Activated effector memory CD4-positive, alpha-beta T cell treated with Interleukin-2 at 50 U/mL for 16 hours (primary cell): ENCODE results near the gene TAF1D.

ENCODE experiments used
- DNase-seq: peaks from one replicate; pipeline ENCODE4 v3.0.0-alpha.2; 2020

The TAF1D gene

DNA sequence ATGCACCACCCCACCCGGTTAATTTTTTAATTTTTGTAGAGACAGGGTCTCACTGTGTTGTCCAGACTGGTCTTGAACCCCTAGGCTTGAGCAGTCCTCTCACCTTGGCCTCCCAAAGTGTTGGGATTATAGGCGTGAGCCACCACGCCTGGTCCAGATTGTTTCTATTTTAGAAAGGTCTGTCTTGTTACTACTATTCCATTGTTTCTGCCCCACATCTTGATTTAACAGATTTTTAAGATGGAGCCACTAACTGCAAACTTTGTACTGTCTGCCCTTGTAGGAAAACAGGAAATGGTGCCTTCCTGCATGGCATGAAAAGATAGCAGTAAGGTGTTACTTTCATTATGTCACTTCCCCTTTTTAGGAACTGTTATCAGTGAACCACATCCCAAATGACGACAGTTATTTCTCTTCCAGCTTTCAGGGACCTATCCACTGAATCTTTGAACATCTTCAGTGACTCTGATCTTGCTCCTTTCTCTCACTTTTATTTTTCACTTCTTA is 23.2 kb downstream of the TAF1D start:
- no peak for DNase-seq

- no peak for DNase-seq
Observed at GRCh38 chr11:93717501-93717900, 23.8 kb downstream of the TAF1D start.

- no peak for DNase-seq
Observed at GRCh38 chr11:93715797-93716396, 25.4 kb downstream of the TAF1D start.

GRCh38 chr11:93712678-93713077 is 28.6 kb downstream of the TAF1D start:
- no peak for DNase-seq

DNA sequence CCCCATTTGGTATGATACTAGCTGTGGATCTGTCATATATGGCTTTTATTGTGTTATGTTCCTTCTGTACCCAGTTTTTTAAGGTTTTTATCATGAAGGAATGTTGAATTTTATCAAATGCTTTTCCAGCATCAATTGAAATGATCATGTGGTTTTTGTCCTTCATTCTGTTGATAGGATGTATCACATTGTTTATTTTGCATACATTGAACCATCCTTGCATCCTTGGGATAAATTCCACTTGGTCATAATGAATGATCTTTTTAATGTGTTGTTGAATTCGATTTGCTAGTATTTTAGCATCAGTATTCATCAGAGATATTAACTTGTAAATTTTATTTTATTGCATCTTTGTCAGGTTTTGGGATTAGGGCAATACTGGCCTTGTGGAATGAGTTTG is 31.1 kb downstream of the TAF1D start:
- DNase-seq, result no peak

DNA sequence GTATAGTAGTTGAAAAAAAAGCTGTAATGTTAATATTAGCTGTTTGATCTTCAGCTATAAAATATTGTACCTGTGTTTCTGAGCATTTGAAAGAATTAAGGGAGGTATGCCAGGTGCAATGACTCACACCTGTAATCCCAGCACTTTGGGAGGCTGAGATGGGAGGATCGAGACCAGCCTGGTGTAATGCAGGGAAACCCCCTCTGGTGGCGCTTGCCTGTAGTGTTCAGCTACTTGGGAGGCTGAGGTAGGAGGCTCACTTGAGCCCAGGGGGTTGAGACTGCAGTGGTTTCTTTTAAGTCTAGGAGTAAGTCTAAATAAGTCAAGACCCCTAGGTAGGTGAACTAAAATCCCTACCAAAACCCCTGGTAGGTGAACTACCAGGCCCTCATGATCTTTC is 37.1 kb downstream of the TAF1D start:
- DNase-seq, result no peak

GRCh38 chr11:93700830-93701229 is 40.5 kb downstream of the TAF1D start:
- no peak for DNase-seq

DNA sequence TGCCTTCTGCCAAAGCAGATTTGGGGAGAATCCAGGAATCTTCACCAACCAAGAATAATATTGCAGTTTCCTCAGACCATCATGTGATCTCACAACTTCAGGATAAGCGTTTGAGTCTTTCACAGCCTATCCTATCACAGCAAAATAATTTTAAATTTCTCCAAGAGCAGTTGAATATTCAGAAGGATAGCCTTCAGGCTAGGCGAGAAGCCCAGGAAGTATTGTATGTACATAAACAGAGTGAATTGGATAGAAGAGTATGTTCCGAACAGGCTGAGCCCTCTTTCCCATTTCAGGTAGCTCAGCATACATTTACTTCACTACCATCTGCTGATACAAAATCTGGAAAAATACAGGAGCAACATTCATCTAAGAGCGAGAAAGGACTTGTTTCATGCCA is 43.7 kb downstream of the TAF1D start:
- DNase-seq, result no peak

DNA sequence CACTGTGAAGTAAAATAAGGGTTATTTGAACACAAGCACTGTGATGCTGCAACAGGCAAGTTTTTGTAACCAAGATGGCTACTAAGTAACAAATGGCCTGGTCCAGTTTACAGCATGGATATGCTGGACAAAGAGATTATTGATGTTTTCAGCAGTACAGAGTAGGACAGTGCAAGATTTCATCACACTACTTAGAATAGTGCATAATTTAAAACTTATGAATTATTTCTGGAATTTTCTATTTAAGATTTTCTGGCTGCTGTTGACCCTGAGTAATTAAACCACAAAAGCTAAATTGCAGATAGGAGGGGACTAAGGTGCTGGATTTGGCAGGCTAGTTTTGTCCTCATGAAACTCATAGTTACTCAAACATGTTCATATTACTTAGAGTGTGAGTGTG is 46.7 kb downstream of the TAF1D start:
- no peak for DNase-seq

- no peak for DNase-seq
Observed at GRCh38 chr11:93694109-93694508, 47.2 kb downstream of the TAF1D start.

GRCh38 chr11:93689240-93689639 is 52.1 kb downstream of the TAF1D start:
- DNase-seq, result no peak

- DNase-seq, result no peak
Observed at GRCh38 chr11:93686812-93687211, 54.5 kb downstream of the TAF1D start.

- no peak for DNase-seq
Observed at GRCh38 chr11:93686226-93686625, 55.1 kb downstream of the TAF1D start.
